Mucosa of descending colon (tissue), 3 donors: Measurements from ENCODE around the gene MYBPC2. TPM values are rescaled to one million over a fixed set of nuclear protein-coding genes. Genes with fewer than 3 reads are reported as not detected.

Experiments used
- ATAC-seq: fragments of 200-7000 bp; cut with Tn5 transposase; one replicate; pipeline ENCODE4 v1.9.1; 2020; ENCODE audit warnings: mild to moderate bottlenecking, moderate library complexity
- DNase-seq, 3 donors: peaks; one replicate each; pipeline ENCODE4 v3.0.0-alpha.2; 2020
- H3K36me3 ChIP-seq: fragments of 200-600 bp; one replicate; pipeline ENCODE4 v1.8.0; 2021; ENCODE audit warnings: low read depth, mild to moderate bottlenecking
- H3K4me1 ChIP-seq: fragments of 200-600 bp; one replicate; pipeline ENCODE4 v1.8.0; 2021; ENCODE audit warnings: low read depth, mild to moderate bottlenecking
- H3K4me3 ChIP-seq: fragments of 200-600 bp; one replicate; pipeline ENCODE4 v1.8.0; 2021; ENCODE audit warnings: mild to moderate bottlenecking
- H3K9me3 ChIP-seq: fragments of 200-600 bp; one replicate; pipeline ENCODE4 v1.8.0; 2021; ENCODE audit warnings: mild to moderate bottlenecking
- CTCF ChIP-seq: fragments of 200-600 bp; IDR thresholded peaks from one replicate; pipeline ENCODE4 v1.8.0; 2022; ENCODE audit warnings: antibody characterized with exemption, mild to moderate bottlenecking
- intact Hi-C, 2 donors: fragments of 100-400 bp; cut with DNase I in 1 of 2; cut with micrococcal nuclease in 1 of 2; formaldehyde crosslinking; loops; one replicate each; pipeline versions ENCODE4 v1.11.0 to v1.11.1; 2022; cut with DNase I, micrococcal nuclease
- total RNA-seq, 3 donors: library from RNA; stranded (reverse); fragmentation: NEBNext Ultra II Directional in 2 of 3; extraction: Animal tissue kit (Norgen Biotek cat#: 25700) in 2 of 3; gene quantifications; one replicate each; pipeline versions ENCODE4 v1.2.1 to v1.2.4, GENCODE V29; 2021 to 2023
- donor health status: DM: no; HTN: no; CAD: no; lungs with moderate emphysema.
- donor health status: DM: no; HTN: no; CAD: no.
- donor health status: DM: no; HTN: yes; CAD: no.

MYBPC2 gene
- total RNA-seq, 3 donors from 2014 or later: 0.10 to 0.14 TPM; not detected in 1

- H3K4me3 ChIP-seq: no peak overlapping the region
- intact Hi-C loops: no loop called here
- H3K9me3 ChIP-seq: no peaks in the 10 kb centered on the region
- DNase-seq (no peak), ATAC-seq (no peak)
- H3K4me1 ChIP-seq: peaks cover 4% of the 10 kb centered on the region
- no peak for TF ChIP-seq CTCF
- H3K36me3 ChIP-seq: no peaks in the 10 kb centered on the region
Measured at GRCh38 chr19:50428772-50429463, 3.8 kb upstream of the MYBPC2 start.

GRCh38 chr19:50430888-50431342 is 1.8 kb upstream of the MYBPC2 start:
- Histone ChIP-seq H3K4me1 (peaks cover 4% of the 10 kb centered on the region), H3K4me3 (no peak overlapping the region), H3K36me3 (no peaks in the 10 kb centered on the region), H3K9me3 (no peaks in the 10 kb centered on the region)
- TF ChIP-seq CTCF: no peak
- intact Hi-C loops: no loop called here
- ATAC-seq (no peak), DNase-seq (no peak)

GRCh38 chr19:50431343-50432220 is 1.1 kb upstream of the MYBPC2 start:
- intact Hi-C loops: no loop called here
- ATAC-seq: peak; percentile 88
- DNase-seq: peak; percentile 87 to 90 (median 87)
- no peak for TF ChIP-seq CTCF
- Histone ChIP-seq H3K4me1 (peaks cover 4% of the 10 kb centered on the region), H3K4me3 (peak overlapping the region; percentile 9), H3K9me3 (no peaks in the 10 kb centered on the region), H3K36me3 (no peaks in the 10 kb centered on the region)

- DNase-seq: no peak
- intact Hi-C loops: no loop called here
- Histone ChIP-seq H3K36me3 (no peaks in the 10 kb centered on the region), H3K9me3 (no peaks in the 10 kb centered on the region), H3K4me3 (no peak overlapping the region), H3K4me1 (peaks cover 4% of the 10 kb centered on the region)
- ATAC-seq: no peak
- TF ChIP-seq CTCF: no peak
Measured at GRCh38 chr19:50433201-50434180, 799 bp downstream of the MYBPC2 start.

- H3K9me3 ChIP-seq: no peaks in the 10 kb centered on the region
Measured at GRCh38 chr19:50434525-50434924, 1.8 kb downstream of the MYBPC2 start.

More at GRCh38 chr19:50434525-50434924, 1.8 kb downstream of the MYBPC2 start:
- no peak for ATAC-seq
- intact Hi-C loops: no loop called here
- H3K4me3 ChIP-seq: no peak overlapping the region
- H3K4me1 ChIP-seq: peaks cover 4% of the 10 kb centered on the region
- DNase-seq: peak in 1 of 3 donors; percentile 72
- H3K36me3 ChIP-seq: no peaks in the 10 kb centered on the region
- no peak for TF ChIP-seq CTCF
